SK-N-SH (cell line): ENCODE data around the gene GABRD. TPM values are rescaled to one million over a fixed set of nuclear protein-coding genes. Genes with fewer than 3 reads are reported as not detected.

ENCODE experiments used
- CTCF ChIA-PET: fragments of 300-600, 350-600 bp; formaldehyde crosslinking; extraction: SDS; loops from one replicate; lab custom pipeline; 2021; lab: Yijun Ruan, JAX
- POLR2A ChIA-PET: fragments of 350-600 bp; sonication (Branson Sonifier 250); formaldehyde crosslinking; extraction: SDS; loops from one replicate; lab custom pipeline; 2020; ENCODE audit warnings: antibody characterized with exemption, inconsistent platforms; lab: Yijun Ruan, JAX
- DNase-seq: peaks from one replicate; pipeline ENCODE4 v3.0.0; 2012
- H2AFZ ChIP-seq: fragments of 200-600 bp; sonication (generic); 2 replicates; pipeline ENCODE4 v1.8.1; 2016; ENCODE audit warnings: antibody characterized with exemption, mild to moderate bottlenecking, low read depth
- H3F3A ChIP-seq: fragments of 200-600 bp; sonication (generic); replicated peaks from 2 replicates; pipeline ENCODE3; 2016; ENCODE audit warnings: antibody characterized with exemption, mild to moderate bottlenecking; ENCODE audit not compliant: insufficient read depth
- H3K27ac ChIP-seq, 2 experiments: fragments of 200-500 bp in 1 of 2; fragments of 200-600 bp in 1 of 2; sonication (Bioruptor generic) in 1 of 2; sonication (generic), shearing (Covaris generic) in 1 of 2; 2 replicates each; pipeline versions ENCODE4 v1.5.1 to v1.6.1; 2014 to 2016; ENCODE audit warnings: low read depth in 2 of 2, inconsistent platforms in 1 of 2, low read length in 1 of 2, mild to moderate bottlenecking in 1 of 2, mixed read lengths in 1 of 2
- H3K27me3 ChIP-seq: fragments of 200-600 bp; sonication (generic), shearing (Covaris generic); 2 replicates; pipeline ENCODE4 v1.6.1; 2016; ENCODE audit warnings: mixed run types; ENCODE audit not compliant: insufficient read depth
- H3K36me3 ChIP-seq, 2 experiments: fragments of 200-500 bp in 1 of 2; fragments of 200-600 bp in 1 of 2; sonication (Bioruptor generic) in 1 of 2; sonication (generic) in 1 of 2; replicated peaks in 1 of 2; 2 replicates each; pipeline versions ENCODE3 to v1.5.1; 2014 to 2016; ENCODE audit warnings: low read length in 1 of 2, mild to moderate bottlenecking in 1 of 2; ENCODE audit not compliant: insufficient read depth in 2 of 2, control insufficient read depth in 1 of 2
- H3K4me1 ChIP-seq, 2 experiments: fragments of 200-500 bp in 1 of 2; fragments of 200-600 bp in 1 of 2; sonication (Bioruptor generic) in 1 of 2; sonication (generic), shearing (Covaris generic) in 1 of 2; 2 replicates each; pipeline versions ENCODE4 v1.5.1 to v1.6.1; 2014 to 2016; ENCODE audit warnings: low read depth in 1 of 2, low read length in 1 of 2, mixed run types in 1 of 2; ENCODE audit not compliant: insufficient read depth in 2 of 2, control insufficient read depth in 1 of 2
- H3K4me2 ChIP-seq: fragments of 200-600 bp; sonication (generic), shearing (Covaris generic); 2 replicates; pipeline ENCODE4 v1.6.1; 2017; ENCODE audit warnings: mixed run types
- H3K4me3 ChIP-seq, 2 experiments: fragments of 200-500 bp in 1 of 2; fragments of 200-600 bp in 1 of 2; sonication (Bioruptor generic) in 1 of 2; sonication (generic), shearing (Covaris generic) in 1 of 2; 2 replicates each; pipeline versions ENCODE4 v1.5.1 to v1.8.1; 2014 to 2016; ENCODE audit warnings: low read depth in 2 of 2, inconsistent platforms in 1 of 2, low read length in 1 of 2, mild to moderate bottlenecking in 1 of 2, mixed read lengths in 1 of 2, moderate library complexity in 1 of 2
- H3K79me2 ChIP-seq: fragments of 200-600 bp; sonication (generic); 2 replicates; pipeline ENCODE4 v1.8.1; 2017; ENCODE audit warnings: mild to moderate bottlenecking; ENCODE audit not compliant: insufficient read depth
- H3K9ac ChIP-seq: fragments of 200-600 bp; sonication (generic); 2 replicates; pipeline ENCODE4 v1.6.1; 2017; ENCODE audit warnings: mixed run types
- H3K9me2 ChIP-seq: fragments of 200-600 bp; sonication (generic); 2 replicates; pipeline ENCODE4 v1.6.1; 2017; ENCODE audit warnings: mixed run types
- H3K9me3 ChIP-seq: fragments of 200-600 bp; sonication (generic); 2 replicates; pipeline ENCODE4 v1.6.1; 2017; ENCODE audit warnings: mixed run types, mild to moderate bottlenecking, moderate library complexity
- H4K20me1 ChIP-seq: fragments of 200-600 bp; sonication (generic); 2 replicates; pipeline ENCODE4 v1.6.1; 2017; ENCODE audit warnings: mild to moderate bottlenecking, mixed run types; ENCODE audit not compliant: insufficient read depth
- CHD2 ChIP-seq: fragments of 150-350 bp; IDR thresholded peaks from 2 replicates; pipeline ENCODE4 v1.6.1; 2018; ENCODE audit warnings: low read length; ENCODE audit not compliant: partially characterized antibody
- FOXM1 ChIP-seq: IDR thresholded peaks from 2 replicates; pipeline ENCODE4 v1.4.0; 2012; ENCODE audit warnings: low read depth, mild to moderate bottlenecking
- GABPA ChIP-seq: IDR thresholded peaks from 2 replicates; pipeline ENCODE4 v1.4.0; 2012; ENCODE audit warnings: low read depth, mild to moderate bottlenecking
- IRF3 ChIP-seq: fragments of 150-350 bp; IDR thresholded peaks from 2 replicates; pipeline ENCODE4 v1.6.1; 2016; ENCODE audit warnings: mild to moderate bottlenecking, low read depth, low read length
- JUND ChIP-seq: IDR thresholded peaks from 2 replicates; pipeline ENCODE4 v1.4.0; 2012
- NFIC ChIP-seq: IDR thresholded peaks from 2 replicates; pipeline ENCODE4 v1.4.0; 2012; ENCODE audit warnings: borderline replicate concordance
- PBX3 ChIP-seq: IDR thresholded peaks from 2 replicates; pipeline ENCODE4; 2012
- RAD21 ChIP-seq: IDR thresholded peaks from 2 replicates; pipeline ENCODE4 v1.6.1; 2012; ENCODE audit warnings: mild to moderate bottlenecking, low read length
- RCOR1 ChIP-seq: fragments of 150-350 bp; IDR thresholded peaks from 2 replicates; pipeline ENCODE4 v1.6.1; 2017; ENCODE audit warnings: antibody characterized with exemption, low read length
- REST ChIP-seq: IDR thresholded peaks from 2 replicates; pipeline ENCODE4 v1.6.1; 2012; ENCODE audit warnings: mild to moderate bottlenecking, low read depth, low read length, moderate library complexity
- RFX5 ChIP-seq: IDR thresholded peaks from 2 replicates; pipeline ENCODE4 v1.6.1; 2012; ENCODE audit warnings: mild to moderate bottlenecking, improper control_type of control experiment, low read length
- SIN3A ChIP-seq: IDR thresholded peaks from 2 replicates; pipeline ENCODE4 v1.6.1; 2012; ENCODE audit warnings: low read depth, mild to moderate bottlenecking, low read length, moderate library complexity, borderline replicate concordance
- USF1 ChIP-seq: IDR thresholded peaks from 2 replicates; pipeline ENCODE4 v1.4.0; 2012; ENCODE audit warnings: low read depth, borderline replicate concordance
- USF2 ChIP-seq: fragments of 150-350 bp; IDR thresholded peaks from 2 replicates; pipeline ENCODE4 v1.6.1; 2017; ENCODE audit warnings: antibody characterized with exemption, low read length, low read depth, borderline replicate concordance
- ZBTB33 ChIP-seq: IDR thresholded peaks from 2 replicates; pipeline ENCODE4 v1.4.0; 2012; ENCODE audit warnings: low read depth, borderline replicate concordance
- WGBS: methylation state at CpG from one replicate; pipeline ENCODE4 v1.1.6; 2017; ENCODE audit warnings: low lambda C conversion rate; 5-methylcytosine and 5-hydroxymethylcytosine counted together
- polyA plus RNA-seq, 3 experiments: library from polyadenylated mRNA; depleted of rRNA; stranded (reverse); fragments of >200 nt; gene quantifications; 2 replicates each; pipeline ENCODE4 v1.2.3, GENCODE V29; 2012

The GABRD gene
- polyA plus RNA-seq, 1 of the 3 experiments (the other 2 are of a cell fraction), result 0.07 TPM

- no peak for TF ChIP-seq ZBTB33
- no peak for TF ChIP-seq RAD21
- TF ChIP-seq FOXM1, result no peak
- TF ChIP-seq PBX3, result no peak
- TF ChIP-seq NFIC, result no peak
- TF ChIP-seq USF2, result no peak
Observed at GRCh38 chr1:1996207-1996651, 22.9 kb upstream of the GABRD start (continued).

- Histone ChIP-seq H3K27ac (no peak overlapping the region), H2AFZ (no peak overlapping the region), H3K4me1 (no peaks in the 10 kb centered on the region), H3K4me2 (no peak overlapping the region), H3K79me2 (no peaks in the 10 kb centered on the region), H3K9ac (no peak overlapping the region), H3F3A (no peaks in the 10 kb centered on the region), H3K4me3 (no peak overlapping the region), H3K27me3 (no peaks in the 10 kb centered on the region), H3K9me2 (no peaks in the 10 kb centered on the region), H3K36me3 (no peaks in the 10 kb centered on the region), H3K9me3 (no peaks in the 10 kb centered on the region), H4K20me1 (no peaks in the 10 kb centered on the region)
- DNase-seq, result no peak
- WGBS, result 51% methylated on average over 6 of the region's 6 CpGs
- TF ChIP-seq SIN3A (no peak), RCOR1 (no peak), REST (no peak), USF1 (no peak), JUND (no peak), CHD2 (no peak), NFIC (no peak), RFX5 (no peak), GABPA (no peak), IRF3 (no peak), PBX3 (no peak)
- POLR2A ChIA-PET, result interaction anchor here (0.7 kb wide), 1 partner anchor 462 kb away, joined by 3 read pairs; no protein-coding TSS in a partner anchor
- CTCF ChIA-PET, result interaction anchor here (1.0 kb wide), 1 partner anchor 9 kb away, joined by 3 read pairs; no protein-coding TSS in a partner anchor
Observed at GRCh38 chr1:1997576-1997975, 21.6 kb upstream of the GABRD start.
